C4-2B (cell line): ENCODE measurements around the gene PHC3.

Experiments
- ZFX ChIP-seq: fragments of 450-650 bp; IDR thresholded peaks from 2 replicates; pipeline ENCODE4 v1.6.1; 2017
- TF ChIP-seq, protein P1 (sequence below): fragments of 450-650 bp; conservative IDR thresholded peaks from 2 replicates; pipeline ENCODE4 v1.5.1; 2017; ENCODE audit warnings: mild to moderate bottlenecking

DNA sequence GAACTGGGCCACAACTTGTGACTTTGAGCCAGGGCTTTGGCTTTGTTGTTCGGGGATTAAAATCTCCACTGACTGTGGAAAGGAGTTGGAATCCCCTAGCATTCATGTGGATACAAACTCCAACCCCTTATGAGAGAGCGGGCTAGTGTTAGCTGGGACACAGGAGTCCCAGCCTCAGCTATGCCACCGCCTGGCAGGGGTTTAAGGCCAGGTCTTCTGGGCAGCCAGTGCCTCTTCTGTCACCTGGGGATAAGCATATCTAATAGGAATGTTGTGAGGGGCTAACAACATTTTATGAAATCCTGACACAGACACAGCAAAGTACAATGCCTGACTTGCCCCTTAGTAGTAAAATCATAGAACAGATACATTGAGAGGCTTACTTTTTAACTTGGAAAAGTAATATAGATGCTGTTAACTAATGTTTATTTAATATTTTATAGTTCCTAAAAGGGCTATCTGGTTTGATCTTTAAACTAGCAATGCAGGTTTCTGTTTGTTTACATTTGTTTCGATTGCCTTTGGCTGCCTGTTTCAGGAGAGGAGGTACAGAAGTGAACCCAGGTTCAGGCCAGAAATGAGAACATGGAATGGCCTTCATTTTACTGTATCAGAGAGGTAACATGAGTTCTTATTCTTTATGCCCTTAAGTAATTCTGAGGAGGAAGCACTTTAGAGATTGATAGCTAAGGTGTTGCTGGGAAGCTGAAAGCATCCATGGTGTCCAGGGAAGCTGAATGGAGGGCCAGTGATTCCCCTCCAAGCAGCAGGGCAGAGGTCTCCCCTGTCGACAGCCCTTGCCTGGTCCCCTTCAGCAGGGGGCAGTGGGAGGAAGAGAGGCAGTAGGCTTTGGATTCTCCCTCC, 135.0 kb downstream of the PHC3 start:
- TF ChIP-seq, protein P1, sequence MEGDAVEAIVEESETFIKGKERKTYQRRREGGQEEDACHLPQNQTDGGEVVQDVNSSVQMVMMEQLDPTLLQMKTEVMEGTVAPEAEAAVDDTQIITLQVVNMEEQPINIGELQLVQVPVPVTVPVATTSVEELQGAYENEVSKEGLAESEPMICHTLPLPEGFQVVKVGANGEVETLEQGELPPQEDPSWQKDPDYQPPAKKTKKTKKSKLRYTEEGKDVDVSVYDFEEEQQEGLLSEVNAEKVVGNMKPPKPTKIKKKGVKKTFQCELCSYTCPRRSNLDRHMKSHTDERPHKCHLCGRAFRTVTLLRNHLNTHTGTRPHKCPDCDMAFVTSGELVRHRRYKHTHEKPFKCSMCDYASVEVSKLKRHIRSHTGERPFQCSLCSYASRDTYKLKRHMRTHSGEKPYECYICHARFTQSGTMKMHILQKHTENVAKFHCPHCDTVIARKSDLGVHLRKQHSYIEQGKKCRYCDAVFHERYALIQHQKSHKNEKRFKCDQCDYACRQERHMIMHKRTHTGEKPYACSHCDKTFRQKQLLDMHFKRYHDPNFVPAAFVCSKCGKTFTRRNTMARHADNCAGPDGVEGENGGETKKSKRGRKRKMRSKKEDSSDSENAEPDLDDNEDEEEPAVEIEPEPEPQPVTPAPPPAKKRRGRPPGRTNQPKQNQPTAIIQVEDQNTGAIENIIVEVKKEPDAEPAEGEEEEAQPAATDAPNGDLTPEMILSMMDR = no peak
- TF ChIP-seq ZFX = no peak
